ENCODE data around the gene TMSB4Y.

The TMSB4Y gene

GRCh38 chrY:13718996-13719395, 15.3 kb downstream of the TMSB4Y start:
- no peak for TF ChIP-seq CTCF (conservative IDR thresholded peaks at IDR 0.05; ENCODE audit: low read length)
- no peak for DNase-seq (ENCODE audit: low read depth)
- H3K4me3 ChIP-seq (ENCODE audit: low read length), result no peak overlapping the region

- peak; percentile 3 for DNase-seq (ENCODE audit: low read depth)
- TF ChIP-seq CTCF (conservative IDR thresholded peaks at IDR 0.05; ENCODE audit: low read length), result no peak; the same call in 1 of the 2 replicates
- H3K4me3 ChIP-seq (ENCODE audit: low read length), result no peak overlapping the region
These were observed 25.8 kb downstream of the TMSB4Y start for GRCh38 chrY:13729517-13729916.

DNA sequence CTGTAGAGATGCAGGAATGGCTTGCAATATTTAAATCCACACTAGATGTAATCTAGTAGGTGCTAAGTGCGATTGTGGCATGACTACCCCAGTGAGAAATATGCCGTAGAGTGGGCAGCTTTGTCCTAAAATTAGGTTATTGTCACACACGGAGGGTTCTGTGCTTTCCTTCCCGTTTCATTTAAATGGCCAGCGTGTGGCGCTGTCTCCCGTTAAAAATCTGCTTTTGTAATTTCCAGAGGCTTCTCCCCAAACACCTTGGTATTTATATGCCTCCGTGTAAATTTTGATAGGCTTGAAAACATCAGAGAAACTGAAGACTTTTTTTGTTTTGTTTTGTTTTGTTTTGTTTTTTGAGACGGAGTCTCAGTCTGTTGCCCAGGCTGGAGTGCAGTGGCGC, 34.9 kb downstream of the TMSB4Y start:
- TF ChIP-seq CTCF (conservative IDR thresholded peaks at IDR 0.05; ENCODE audit: low read length), result peak; percentile 48
- DNase-seq (ENCODE audit: low read depth), result peak; percentile 5
- no peak overlapping the region for H3K4me3 ChIP-seq (ENCODE audit: low read length)

- DNase-seq (ENCODE audit: low read depth), result no peak
- H3K4me3 ChIP-seq (ENCODE audit: low read length), result no peak overlapping the region
- TF ChIP-seq CTCF (conservative IDR thresholded peaks at IDR 0.05; ENCODE audit: low read length), result no peak
These were observed 47.8 kb downstream of the TMSB4Y start for GRCh38 chrY:13751289-13752071.

DNA sequence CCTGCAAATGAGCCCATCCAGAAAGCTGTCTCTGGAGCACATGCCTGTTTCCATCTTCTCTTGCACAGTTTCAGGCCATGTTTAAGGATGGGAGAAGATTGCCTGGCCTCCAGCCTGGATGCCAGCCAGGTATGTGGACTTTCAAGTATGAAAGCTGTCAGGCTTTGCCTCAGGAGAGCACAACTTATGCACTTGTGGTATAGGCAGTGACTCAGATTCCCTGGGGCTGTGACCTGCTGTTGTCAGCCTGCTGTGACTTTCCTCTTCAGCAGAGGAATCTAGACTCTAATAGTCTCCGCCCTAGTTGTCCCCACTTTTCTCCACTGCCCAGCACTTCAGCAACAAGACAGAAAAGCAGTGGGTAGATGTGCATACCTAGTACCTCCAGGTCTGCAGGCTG, 51.0 kb downstream of the TMSB4Y start:
- no peak overlapping the region for H3K4me3 ChIP-seq (ENCODE audit: low read length)
- no peak for TF ChIP-seq CTCF (conservative IDR thresholded peaks at IDR 0.05; ENCODE audit: low read length)
- DNase-seq (ENCODE audit: low read depth), result no peak

Data from AG10803 (cell line).